ENCODE data around the gene ELOVL6. TPM values are rescaled to one million over a fixed set of nuclear protein-coding genes. Genes with fewer than 3 reads are reported as not detected.
"Not testable (repeated sequence)": the region's sequence is repeated elsewhere in the genome, so short reads cannot be mapped to it uniquely, and the experiment has no call there.

ELOVL6 gene
- total RNA-seq, 2 experiments from 2014 or later = 26.8 to 27.0 TPM

DNA sequence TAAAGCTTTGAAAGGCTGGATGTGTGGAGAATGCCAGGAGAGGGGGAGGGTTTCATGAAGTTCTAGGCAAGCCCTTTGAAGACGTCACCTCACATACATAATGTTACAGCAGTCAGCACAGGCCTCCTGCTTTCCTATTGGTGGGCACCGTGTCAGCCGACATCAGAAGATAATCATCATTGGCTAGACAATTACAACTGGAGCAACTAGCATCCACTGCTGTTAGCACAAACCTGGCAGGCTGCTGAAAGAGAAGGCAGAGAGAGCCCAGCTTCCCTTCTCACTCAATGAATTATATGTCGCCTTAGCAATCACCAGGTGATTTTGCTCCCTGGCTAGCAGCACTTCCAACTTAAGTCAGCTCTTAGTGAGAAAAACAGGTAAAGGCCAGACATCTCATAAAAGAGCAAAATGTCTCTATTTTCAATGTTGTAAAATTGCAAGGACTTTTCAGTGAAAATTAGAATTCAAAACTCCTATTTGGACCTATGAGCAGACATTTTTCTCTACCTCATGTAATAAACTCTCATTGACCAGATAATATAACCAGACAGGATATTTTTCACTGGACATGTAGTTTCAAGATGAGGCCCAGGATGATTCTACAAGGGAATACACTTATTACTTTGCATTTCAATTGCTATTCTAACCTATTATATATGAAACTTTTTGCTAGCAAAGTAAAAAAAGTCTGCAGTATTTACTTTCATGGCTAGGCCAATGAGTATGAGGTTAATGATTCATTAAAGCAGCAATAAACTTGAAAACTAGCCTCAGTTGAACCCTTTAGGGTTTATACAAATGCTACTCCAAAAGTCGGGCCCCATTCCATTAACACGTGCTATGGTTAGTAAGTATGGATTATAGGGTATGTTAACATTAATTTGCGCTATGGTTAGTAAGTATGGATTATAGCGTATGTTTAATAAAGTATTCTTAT lies 4.3 kb downstream of the ELOVL6 start:
- Mint-ChIP-seq H3K27me3 (peaks cover 2% of the 10 kb centered on the region), H3K9me3 (no peaks in the 10 kb centered on the region), H3K27ac (peak overlapping the region; percentile 72), H3K4me3 (peak overlapping the region; percentile 34), H3K4me1 (peaks cover 36% of the 10 kb centered on the region), H3K36me3 (ENCODE audit: low read depth) (peaks cover 24% of the 10 kb centered on the region)
- peak; percentile 84 for DNase-seq
- ChIA-PET POLR2A (interaction anchor here (1.0 to 6.7 kb wide), 5 partner anchors 9 to 139 kb away, joined by 3 to 142 read pairs (median 7); no protein-coding TSS in a partner anchor), CTCF (interaction anchor here (1.0 to 2.3 kb wide), 3 partner anchors 139 to 144 kb away, joined by 4 to 6 read pairs (median 4); no protein-coding TSS in a partner anchor)

GRCh38 chr4:110193287-110193686 lies 5.1 kb downstream of the ELOVL6 start:
- not testable (repeated sequence) for H3K9me3 Mint-ChIP-seq, H3K4me3 Mint-ChIP-seq, DNase-seq, H3K27me3 Mint-ChIP-seq
- H3K4me1 Mint-ChIP-seq = peaks cover 31% of the 10 kb centered on the region
- peak overlapping the region; percentile 72 for H3K27ac Mint-ChIP-seq
- POLR2A ChIA-PET = interaction anchor here (1.0 to 6.7 kb wide), 5 partner anchors 9 to 138 kb away, joined by 3 to 142 read pairs (median 7); no protein-coding TSS in a partner anchor
- CTCF ChIA-PET = interaction anchor here (1.4 to 2.3 kb wide), 2 partner anchors 138 to 143 kb away, joined by 4 to 6 read pairs; no protein-coding TSS in a partner anchor
- H3K36me3 Mint-ChIP-seq (ENCODE audit: low read depth) = peaks cover 21% of the 10 kb centered on the region

- peaks cover 22% of the 10 kb centered on the region for H3K36me3 Mint-ChIP-seq (ENCODE audit: low read depth)
- H3K4me3 Mint-ChIP-seq = no peak overlapping the region
- ChIA-PET CTCF (no interaction called here), POLR2A (no interaction called here)
- no peaks in the 10 kb centered on the region for H3K9me3 Mint-ChIP-seq
- no peaks in the 10 kb centered on the region for H3K27me3 Mint-ChIP-seq
- peaks cover 23% of the 10 kb centered on the region for H3K4me1 Mint-ChIP-seq
- no peak overlapping the region for H3K27ac Mint-ChIP-seq
- DNase-seq = no peak
These were observed 8.2 kb downstream of the ELOVL6 start for GRCh38 chr4:110190249-110190648.

DNA sequence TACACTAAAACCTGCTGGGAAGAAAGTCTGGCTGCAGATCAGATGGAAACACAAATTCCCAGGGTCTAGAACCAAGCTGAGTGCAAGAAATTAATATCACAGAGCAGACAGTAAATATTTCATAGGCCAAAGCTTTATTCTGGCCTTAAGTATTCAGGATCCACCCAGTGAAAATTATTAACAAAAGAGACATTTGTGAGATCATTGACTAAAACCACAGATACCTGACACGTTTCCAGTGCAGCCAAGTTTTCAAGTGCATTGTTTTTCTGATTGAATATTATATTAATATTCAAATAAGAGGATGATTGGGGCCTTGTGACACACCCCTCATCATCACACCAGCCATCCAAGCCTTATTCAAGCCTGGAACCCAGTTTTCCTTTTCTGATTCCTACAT lies 10.3 kb downstream of the ELOVL6 start:
- CTCF ChIA-PET = no interaction called here
- H3K9me3 Mint-ChIP-seq = no peaks in the 10 kb centered on the region
- no peak overlapping the region for H3K27ac Mint-ChIP-seq
- H3K27me3 Mint-ChIP-seq = no peaks in the 10 kb centered on the region
- no peak overlapping the region for H3K4me3 Mint-ChIP-seq
- peaks cover 16% of the 10 kb centered on the region for H3K4me1 Mint-ChIP-seq
- H3K36me3 Mint-ChIP-seq (ENCODE audit: low read depth) = peaks cover 27% of the 10 kb centered on the region
- POLR2A ChIA-PET = no interaction called here
- no peak for DNase-seq

- ChIA-PET POLR2A (interaction anchor here (0.9 to 1.5 kb wide), 3 partner anchors 9 to 125 kb away, joined by 3 to 7 read pairs (median 4); no protein-coding TSS in a partner anchor), CTCF (interaction anchor here (0.5 kb wide), 1 partner anchor 130 kb away, joined by 3 read pairs; no protein-coding TSS in a partner anchor)
- H3K27ac Mint-ChIP-seq = no peak overlapping the region
- peaks cover 21% of the 10 kb centered on the region for H3K36me3 Mint-ChIP-seq (ENCODE audit: low read depth)
- H3K9me3 Mint-ChIP-seq = no peaks in the 10 kb centered on the region
- peaks cover 8% of the 10 kb centered on the region for H3K4me1 Mint-ChIP-seq
- DNase-seq = no peak
- H3K27me3 Mint-ChIP-seq = no peaks in the 10 kb centered on the region
- H3K4me3 Mint-ChIP-seq = no peak overlapping the region
These were observed 13.6 kb downstream of the ELOVL6 start for GRCh38 chr4:110184791-110185155.

GRCh38 chr4:110184140-110184790 lies 14.2 kb downstream of the ELOVL6 start:
- ChIA-PET CTCF (interaction anchor here (0.5 kb wide), 1 partner anchor 131 kb away, joined by 3 read pairs; no protein-coding TSS in a partner anchor), POLR2A (interaction anchor here (0.9 to 1.5 kb wide), 3 partner anchors 9 to 125 kb away, joined by 3 to 7 read pairs (median 4); no protein-coding TSS in a partner anchor)
- Mint-ChIP-seq H3K4me3 (no peak overlapping the region), H3K36me3 (ENCODE audit: low read depth) (peaks cover 24% of the 10 kb centered on the region), H3K9me3 (no peaks in the 10 kb centered on the region), H3K27ac (no peak overlapping the region), H3K27me3 (no peaks in the 10 kb centered on the region), H3K4me1 (peaks cover 8% of the 10 kb centered on the region)
- no peak for DNase-seq

GRCh38 chr4:110183643-110184042 lies 14.8 kb downstream of the ELOVL6 start:
- no peaks in the 10 kb centered on the region for H3K9me3 Mint-ChIP-seq
- CTCF ChIA-PET = interaction anchor here (0.6 kb wide), 1 partner anchor 665 kb away, joined by 3 read pairs; no protein-coding TSS in a partner anchor
- POLR2A ChIA-PET = interaction anchor here (0.7 kb wide), 1 partner anchor 15 kb away, joined by 3 read pairs; the partner anchor contains the start of gene ELOVL6
- H3K27ac Mint-ChIP-seq = no peak overlapping the region
- DNase-seq = no peak
- no peaks in the 10 kb centered on the region for H3K27me3 Mint-ChIP-seq
- peaks cover 8% of the 10 kb centered on the region for H3K4me1 Mint-ChIP-seq
- H3K4me3 Mint-ChIP-seq = no peak overlapping the region
- H3K36me3 Mint-ChIP-seq (ENCODE audit: low read depth) = peaks cover 24% of the 10 kb centered on the region

DNA sequence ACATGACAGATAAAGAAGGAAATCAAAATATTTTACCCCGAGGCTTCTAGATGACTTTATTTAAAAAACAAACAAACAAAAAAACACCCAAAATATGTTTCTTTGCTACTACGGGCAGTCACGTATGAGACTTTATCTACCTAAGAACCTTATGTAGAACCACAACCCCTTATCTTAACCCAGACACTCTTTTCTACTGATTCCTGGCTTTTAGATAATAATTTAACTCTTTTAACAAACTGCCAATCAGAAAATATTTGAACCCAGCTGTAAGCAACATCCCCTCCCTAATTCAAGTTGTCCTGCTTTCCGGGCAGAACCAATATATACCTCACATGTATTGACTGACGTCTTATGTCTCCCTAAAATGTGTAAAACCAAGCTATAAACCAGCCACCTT lies 15.4 kb downstream of the ELOVL6 start:
- POLR2A ChIA-PET = interaction anchor here (0.7 kb wide), 1 partner anchor 15 kb away, joined by 3 read pairs; the partner anchor contains the start of gene ELOVL6
- Mint-ChIP-seq H3K9me3 (no peaks in the 10 kb centered on the region), H3K27ac (no peak overlapping the region), H3K36me3 (ENCODE audit: low read depth) (peaks cover 26% of the 10 kb centered on the region), H3K4me3 (no peak overlapping the region), H3K27me3 (no peaks in the 10 kb centered on the region), H3K4me1 (peaks cover 8% of the 10 kb centered on the region)
- no peak for DNase-seq
- CTCF ChIA-PET = interaction anchor here (0.6 kb wide), 1 partner anchor 665 kb away, joined by 3 read pairs; no protein-coding TSS in a partner anchor

- POLR2A ChIA-PET = no interaction called here
- Mint-ChIP-seq H3K27me3 (no peaks in the 10 kb centered on the region), H3K27ac (no peak overlapping the region), H3K9me3 (no peaks in the 10 kb centered on the region), H3K4me3 (no peak overlapping the region), H3K4me1 (peaks cover 8% of the 10 kb centered on the region), H3K36me3 (ENCODE audit: low read depth) (peaks cover 24% of the 10 kb centered on the region)
- DNase-seq = no peak
- CTCF ChIA-PET = no interaction called here
These were observed 16.5 kb downstream of the ELOVL6 start for GRCh38 chr4:110181890-110182289.

- ChIA-PET POLR2A (interaction anchor here (0.6 to 0.8 kb wide), 2 partner anchors 10 to 188 kb away, joined by 3 read pairs; no protein-coding TSS in a partner anchor), CTCF (interaction anchor here (1.0 to 1.1 kb wide), 2 partner anchors 10 to 170 kb away, joined by 4 read pairs; no protein-coding TSS in a partner anchor)
- H3K36me3 Mint-ChIP-seq (ENCODE audit: low read depth) = peaks cover 21% of the 10 kb centered on the region
- no peaks in the 10 kb centered on the region for H3K4me1 Mint-ChIP-seq
- H3K9me3 Mint-ChIP-seq = no peaks in the 10 kb centered on the region
- H3K4me3 Mint-ChIP-seq = no peak overlapping the region
- no peaks in the 10 kb centered on the region for H3K27me3 Mint-ChIP-seq
- no peak overlapping the region for H3K27ac Mint-ChIP-seq
- no peak for DNase-seq
These were observed 22.8 kb downstream of the ELOVL6 start for GRCh38 chr4:110175634-110176033.

GRCh38 chr4:110172972-110173371 lies 25.4 kb downstream of the ELOVL6 start:
- DNase-seq = no peak
- CTCF ChIA-PET = no interaction called here
- no peaks in the 10 kb centered on the region for H3K9me3 Mint-ChIP-seq
- H3K36me3 Mint-ChIP-seq (ENCODE audit: low read depth) = peaks cover 20% of the 10 kb centered on the region
- H3K4me3 Mint-ChIP-seq = no peak overlapping the region
- POLR2A ChIA-PET = no interaction called here
- no peaks in the 10 kb centered on the region for H3K27me3 Mint-ChIP-seq
- no peaks in the 10 kb centered on the region for H3K4me1 Mint-ChIP-seq
- H3K27ac Mint-ChIP-seq = no peak overlapping the region

- peaks cover 18% of the 10 kb centered on the region for H3K36me3 Mint-ChIP-seq (ENCODE audit: low read depth)
- no peaks in the 10 kb centered on the region for H3K27me3 Mint-ChIP-seq
- no peak for DNase-seq
- CTCF ChIA-PET = no interaction called here
- no peaks in the 10 kb centered on the region for H3K9me3 Mint-ChIP-seq
- no peak overlapping the region for H3K27ac Mint-ChIP-seq
- POLR2A ChIA-PET = no interaction called here
- H3K4me1 Mint-ChIP-seq = peaks cover 3% of the 10 kb centered on the region
- no peak overlapping the region for H3K4me3 Mint-ChIP-seq
These were observed 26.4 kb downstream of the ELOVL6 start for GRCh38 chr4:110171971-110172370.
